K562 (cell line): ENCODE data around the gene ELP1. TPM values are rescaled to one million over a fixed set of nuclear protein-coding genes. Genes with fewer than 3 reads are reported as not detected.

Experiments
- ATAC-seq: fragments of 200-7000 bp; cut with Tn5 transposase; 3 replicates; pipeline ENCODE4 v1.9.1; 2020; ENCODE audit warnings: moderate library complexity
- BruUV-seq: library from RNA; stranded (reverse); fragments of 400-500 nt; replicated peaks from 2 replicates; lab custom pipeline; 2021; lab: Mats Ljungman, UMichigan
- CTCF ChIA-PET: fragments of 300-600 bp; formaldehyde crosslinking; extraction: SDS; loops from one replicate; lab custom pipeline; 2021; ENCODE audit warnings: low intra/inter-chr PET ratio; lab: Yijun Ruan, JAX
- POLR2A ChIA-PET: fragments of 300-600, 350-650 bp; sonication (Branson Sonifier 250); formaldehyde crosslinking; extraction: SDS; loops from one replicate; lab custom pipeline; 2021; ENCODE audit warnings: antibody characterized with exemption, inconsistent platforms; lab: Yijun Ruan, JAX
- DNase-seq, 4 experiments: peaks; one replicate each; pipeline versions ENCODE4 v3.0.0 to v3.0.0-alpha.2; 2011 to 2018; ENCODE audit warnings: low spot score in 3 of 4, mixed read lengths in 3 of 4; ENCODE audit errors: extremely low read depth in 1 of 4
- FAIRE-seq: peaks from 2 replicates; lab custom pipeline; 2011; peaks lifted over from hg19 to GRCh38; lab: Jason Lieb, UNC
- H2AFZ ChIP-seq: 2 replicates; pipeline ENCODE4 v1.6.0; 2011; ENCODE audit warnings: low read depth, low read length, control low read depth, inconsistent platforms
- H3K27ac ChIP-seq: fragments of 200-600 bp; 3 replicates; pipeline ENCODE4 v1.8.0; 2011; ENCODE audit warnings: low read depth, mild to moderate bottlenecking, control low read depth, inconsistent platforms, low read length, moderate library complexity, mixed read lengths; ENCODE audit errors: extremely low read depth
- H3K27me3 ChIP-seq, 2 experiments: fragments of 300-600 bp in 1 of 2; 2 replicates in 1 of 2; 3 replicates in 1 of 2; pipeline versions ENCODE4 v1.6.0 to v1.8.0; 2011; ENCODE audit warnings: inconsistent platforms in 2 of 2, low read length in 2 of 2, mild to moderate bottlenecking in 1 of 2, mixed read lengths in 1 of 2, moderate library complexity in 1 of 2; ENCODE audit not compliant: control insufficient read depth in 2 of 2, insufficient read depth in 2 of 2
- H3K36me3 ChIP-seq: fragments of 300-600 bp; 3 replicates; pipeline ENCODE4 v1.8.0; 2011; ENCODE audit warnings: mild to moderate bottlenecking, low read length, inconsistent platforms; ENCODE audit not compliant: control insufficient read depth, insufficient read depth
- H3K4me1 ChIP-seq, 2 experiments: fragments of 200-600 bp in 1 of 2; replicated peaks in 1 of 2; 2 replicates in 1 of 2; 3 replicates in 1 of 2; pipeline versions ENCODE4 v1.5.1 to v1.8.0; 2011; ENCODE audit warnings: inconsistent platforms in 2 of 2, low read length in 2 of 2, mild to moderate bottlenecking in 1 of 2, mixed read lengths in 1 of 2, moderate library complexity in 1 of 2; ENCODE audit not compliant: control insufficient read depth in 2 of 2, insufficient read depth in 2 of 2
- H3K4me2 ChIP-seq: 2 replicates; pipeline ENCODE4 v1.6.1; 2011; ENCODE audit warnings: low read length, control low read depth, inconsistent platforms, mixed read lengths; ENCODE audit not compliant: insufficient read depth
- H3K4me3 ChIP-seq: fragments of 200-600 bp; sonication (generic), shearing (Covaris generic); 2 replicates; pipeline ENCODE4 v1.5.1; 2016; ENCODE audit warnings: control low read depth, inconsistent platforms
- H3K79me2 ChIP-seq: fragments of 200-600 bp; 3 replicates; pipeline ENCODE4 v1.8.0; 2011; ENCODE audit warnings: low read length, inconsistent platforms; ENCODE audit not compliant: control insufficient read depth, insufficient read depth
- H3K9ac ChIP-seq, 2 experiments: 2 replicates each; pipeline versions ENCODE4 v1.6.0 to v1.6.1; 2011; ENCODE audit warnings: low read depth in 2 of 2, low read length in 2 of 2, control low read depth in 1 of 2, inconsistent platforms in 1 of 2, mild to moderate bottlenecking in 1 of 2, mixed read lengths in 1 of 2; ENCODE audit not compliant: insufficient read depth in 1 of 2
- H3K9me1 ChIP-seq: one replicate; pipeline ENCODE4 v1.6.0; 2011; ENCODE audit warnings: inconsistent platforms, mild to moderate bottlenecking, low read length, moderate library complexity; ENCODE audit not compliant: control insufficient read depth, insufficient read depth
- H3K9me3 ChIP-seq: replicated peaks from 2 replicates; pipeline ENCODE4 v1.5.1; 2011; ENCODE audit warnings: low read depth, low read length, inconsistent platforms; ENCODE audit not compliant: control insufficient read depth, insufficient read depth
- H4K20me1 ChIP-seq: replicated peaks from 2 replicates; pipeline ENCODE4 v1.6.1; 2011; ENCODE audit warnings: low read length, inconsistent platforms, mixed read lengths; ENCODE audit not compliant: control insufficient read depth, insufficient read depth
- CEBPZ ChIP-seq: fragments of 150-350 bp; IDR thresholded peaks from 2 replicates; pipeline ENCODE4 v1.6.1; 2014; ENCODE audit warnings: low read depth, mild to moderate bottlenecking, low read length, borderline replicate concordance
- DPF2 ChIP-seq: fragments of 450-650 bp; IDR thresholded peaks from 2 replicates; pipeline ENCODE4 v1.6.1; 2016
- E2F3 ChIP-seq: fragments of 250-450 bp; sonication (Bioruptor Pico); IDR thresholded peaks from 2 replicates; pipeline ENCODE4 v1.4.0; 2020; ENCODE audit warnings: mild to moderate bottlenecking
- ELF1 ChIP-seq: fragments of 200-800 bp; sonication (Bioruptor generic); IDR thresholded peaks from 2 replicates; pipeline ENCODE4 v1.6.1; 2016; ENCODE audit warnings: missing genetic modification characterization, missing compliant biosample characterization
- GTF2F1 ChIP-seq: IDR thresholded peaks from 2 replicates; pipeline ENCODE4 v1.6.1; 2011; ENCODE audit warnings: low read depth, low read length, improper control_type of control experiment
- HNRNPLL ChIP-seq: fragments of 200-400 bp; formaldehyde crosslinking; IDR thresholded peaks from 2 replicates; pipeline ENCODE4 v1.6.1; 2017; ENCODE audit warnings: low read length, low read depth, mild to moderate bottlenecking; ENCODE audit not compliant: poor library complexity, severe bottlenecking
- KLF1 ChIP-seq: fragments of 450-650 bp; IDR thresholded peaks from 2 replicates; pipeline ENCODE4 v1.6.1; 2016; ENCODE audit warnings: missing genetic modification characterization, missing compliant biosample characterization
- POLR3G ChIP-seq: IDR thresholded peaks from 2 replicates; pipeline ENCODE4 v1.6.1; 2011; ENCODE audit not compliant: insufficient read length, insufficient replicate concordance; ENCODE audit errors: extremely low read depth
- PREB ChIP-seq: sonication (generic); formaldehyde crosslinking; IDR thresholded peaks from 2 replicates; pipeline ENCODE4 v1.8.1; 2023; ENCODE audit warnings: mild to moderate bottlenecking, missing genetic modification reagents
- TEAD2 ChIP-seq: fragments of 450-650 bp; IDR thresholded peaks from 2 replicates; pipeline ENCODE4 v1.6.1; 2016; ENCODE audit warnings: missing genetic modification characterization, control low read depth, missing compliant biosample characterization
- ZNF239 ChIP-seq: fragments of 250-450 bp; sonication (Bioruptor Pico); IDR thresholded peaks from 2 replicates; pipeline ENCODE4 v1.4.0; 2020; ENCODE audit warnings: mild to moderate bottlenecking
- WGBS: fragments of 100-300 bp; shearing (Covaris generic); methylation state at CpG from one replicate; pipeline ENCODE4 v1.1.6; 2016; ENCODE audit warnings: low coverage, mixed read lengths; ENCODE audit not compliant: insufficient coverage; ENCODE audit errors: missing lambda C conversion rate; 5-methylcytosine and 5-hydroxymethylcytosine counted together
- in situ Hi-C: fragments of 300-500 bp; cut with MboI; formaldehyde crosslinking; loops from 4 replicates; pipeline ENCODE4 v1.15.0; 2018; ENCODE audit warnings: inconsistent platforms, mixed read lengths
- intact Hi-C: fragments of 100-400 bp; cut with micrococcal nuclease; formaldehyde crosslinking; loops from 2 replicates; pipeline ENCODE4 v1.14.2; 2022
- polyA plus RNA-seq, 8 experiments: library from polyadenylated mRNA; depleted of rRNA in 4 of 8; stranded (reverse) in 5 of 8; unstranded in 3 of 8; fragments of >200 nt; fragmentation: Nextera tagmentation in 2 of 8; fragmentation: Illumina TruSeq in 1 of 8; extraction: Ambion mirVana in 2 of 8; extraction: Trizol in 1 of 8; gene quantifications; 2 replicates each; pipeline versions ENCODE4 v1.2.1 to v1.2.3, GENCODE V29; 2011 to 2014; ENCODE audit warnings: inconsistent platforms in 1 of 8, missing spikeins in 1 of 8
- total RNA-seq, 7 experiments: library from RNA; depleted of rRNA in 6 of 7; stranded (reverse); fragments of >200 nt in 6 of 7; fragmentation: Illumina TruSeq in 2 of 7; extraction: Trizol in 2 of 7; gene quantifications; 2 replicates each; pipeline versions ENCODE4 v1.2.1 to v1.2.3, GENCODE V29; 2011 to 2021; ENCODE audit warnings: low replicate concordance in 1 of 7
- TF ChIP-seq, protein P1 (sequence below): IDR thresholded peaks from 2 replicates; pipeline ENCODE4 v1.6.1; 2011; ENCODE audit warnings: borderline replicate concordance, low read depth, mild to moderate bottlenecking, moderate library complexity, low read length; ENCODE audit not compliant: insufficient read depth, poor library complexity, severe bottlenecking

The ELP1 gene
- total and polyA plus RNA-seq, 9 of the 15 experiments (the other 6 are each of a cell fraction or from before 2014, with no cell fraction given) = 17.0 to 48.6 (median 39.7) TPM

GRCh38 chr9:108838017-108838416 lies 95.9 kb downstream of the ELP1 start (continued):
- no peak for TF ChIP-seq ELF1 (tag)
- no peak for TF ChIP-seq TEAD2
- no peak for TF ChIP-seq CEBPZ

DNA sequence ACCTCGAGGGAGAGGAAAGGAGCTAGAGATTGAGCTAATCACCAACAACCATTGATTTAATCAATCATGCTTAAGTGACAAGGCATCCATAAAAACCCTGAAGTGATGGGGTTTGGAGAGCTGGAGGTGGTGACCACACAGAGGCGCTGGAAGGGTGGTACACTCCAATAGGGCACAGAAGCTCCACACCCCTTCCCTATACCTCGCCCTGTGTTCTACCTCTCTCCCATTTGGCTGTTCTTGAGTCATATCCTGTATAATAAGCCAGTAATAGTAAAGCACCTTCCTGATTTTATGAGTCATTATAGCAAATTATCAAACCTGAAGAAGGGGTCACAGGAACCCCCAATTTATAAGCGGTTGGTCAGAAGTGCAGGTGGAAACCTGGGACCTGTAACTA lies 96.4 kb downstream of the ELP1 start:
- intact Hi-C loops = no loop called here

More for the DNA sequence above, 96.4 kb downstream of the ELP1 start:
- ATAC-seq (no peak), FAIRE-seq (no peak), DNase-seq (no peak)
- no peaks in the 10 kb centered on the region for H3K36me3 ChIP-seq
- H3K4me2 ChIP-seq = no peak overlapping the region
- H3K4me3 ChIP-seq = no peak overlapping the region
- H3K9ac ChIP-seq = no peak overlapping the region
- POLR2A ChIA-PET = interaction anchor here (0.7 to 1.3 kb wide), 3 partner anchors 14 to 45 kb away, joined by 3 read pairs; no protein-coding TSS in a partner anchor
- H3K9me1 ChIP-seq = no peaks in the 10 kb centered on the region
- in situ Hi-C loops = no loop called here
- TF ChIP-seq HNRNPLL = no peak
- TF ChIP-seq PREB (CRISPR knock-in tag) = no peak
- no peak for TF ChIP-seq DPF2
- TF ChIP-seq, protein P1, sequence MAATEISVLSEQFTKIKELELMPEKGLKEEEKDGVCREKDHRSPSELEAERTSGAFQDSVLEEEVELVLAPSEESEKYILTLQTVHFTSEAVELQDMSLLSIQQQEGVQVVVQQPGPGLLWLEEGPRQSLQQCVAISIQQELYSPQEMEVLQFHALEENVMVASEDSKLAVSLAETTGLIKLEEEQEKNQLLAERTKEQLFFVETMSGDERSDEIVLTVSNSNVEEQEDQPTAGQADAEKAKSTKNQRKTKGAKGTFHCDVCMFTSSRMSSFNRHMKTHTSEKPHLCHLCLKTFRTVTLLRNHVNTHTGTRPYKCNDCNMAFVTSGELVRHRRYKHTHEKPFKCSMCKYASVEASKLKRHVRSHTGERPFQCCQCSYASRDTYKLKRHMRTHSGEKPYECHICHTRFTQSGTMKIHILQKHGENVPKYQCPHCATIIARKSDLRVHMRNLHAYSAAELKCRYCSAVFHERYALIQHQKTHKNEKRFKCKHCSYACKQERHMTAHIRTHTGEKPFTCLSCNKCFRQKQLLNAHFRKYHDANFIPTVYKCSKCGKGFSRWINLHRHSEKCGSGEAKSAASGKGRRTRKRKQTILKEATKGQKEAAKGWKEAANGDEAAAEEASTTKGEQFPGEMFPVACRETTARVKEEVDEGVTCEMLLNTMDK = no peak
- no peak for TF ChIP-seq E2F3 (CRISPR knock-in tag)
- no peak for TF ChIP-seq GTF2F1
- TF ChIP-seq POLR3G = no peak
- no peak for TF ChIP-seq ZNF239 (CRISPR knock-in tag)
- TF ChIP-seq KLF1 (tag) = no peak
- no peak overlapping the region for H2AFZ ChIP-seq
- H3K27ac ChIP-seq = no peak overlapping the region
- no peaks in the 10 kb centered on the region for H4K20me1 ChIP-seq
- no TSS peak for BruUV-seq
- WGBS = 3% methylated on average over 4 of the region's 4 CpGs
- CTCF ChIA-PET = no interaction called here
- peaks cover 0 to under 1% of the 10 kb centered on the region in 2 experiments; a peak in 1 of 5 replicates for H3K4me1 ChIP-seq
- H3K9me3 ChIP-seq = no peaks in the 10 kb centered on the region
- no peaks in the 10 kb centered on the region for H3K79me2 ChIP-seq
- peaks cover 12 to 17% of the 10 kb centered on the region in 2 experiments; a peak in 4 of 5 replicates for H3K27me3 ChIP-seq
